HG03025 (cell line): ENCODE data around the gene ZNF714.
"Not testable (repeated sequence)": the region's sequence is repeated elsewhere in the genome, so short reads cannot be mapped to it uniquely, and the experiment has no call there.

Experiments
- ATAC-seq: cut with Tn5 transposase; IDR thresholded peaks from one replicate; pipeline ENCODE4 v1.9.1; 2021; ENCODE audit warnings: mild to moderate bottlenecking, moderate library complexity; ENCODE audit not compliant: unreplicated experiment, low FRiP score

Gene ZNF714

GRCh38 chr19:21128901-21129698, 47.1 kb downstream of the ZNF714 start:
- no peak for ATAC-seq

GRCh38 chr19:21130097-21130775, 48.2 kb downstream of the ZNF714 start:
- no peak for ATAC-seq

- no peak for ATAC-seq
Measured at GRCh38 chr19:21133633-21134032, 51.6 kb downstream of the ZNF714 start.

- no peak for ATAC-seq
Measured at GRCh38 chr19:21134934-21135366, 52.9 kb downstream of the ZNF714 start.

- ATAC-seq, result no peak
Measured at GRCh38 chr19:21135433-21135832, 53.4 kb downstream of the ZNF714 start.

- ATAC-seq, result no peak
Measured at GRCh38 chr19:21138130-21138529, 56.1 kb downstream of the ZNF714 start.

- ATAC-seq, result not testable (repeated sequence)
Measured at GRCh38 chr19:21141006-21141405, 59.0 kb downstream of the ZNF714 start.

- ATAC-seq, result peak; percentile 97
Measured at GRCh38 chr19:21141787-21142464, 59.9 kb downstream of the ZNF714 start, which contains the start of gene ZNF431. Gene ZNF431 (plus strand): TSS chr19:21142040. CDS start chr19:21142184, 144 bp downstream.

- ATAC-seq, result no peak
Measured at GRCh38 chr19:21143428-21143827, 61.4 kb downstream of the ZNF714 start.

- ATAC-seq, result no peak
Measured at GRCh38 chr19:21143854-21144253, 61.9 kb downstream of the ZNF714 start.

- ATAC-seq, result no peak
Measured at GRCh38 chr19:21147540-21147939, 65.5 kb downstream of the ZNF714 start.

GRCh38 chr19:21148681-21149080, 66.7 kb downstream of the ZNF714 start:
- no peak for ATAC-seq

- ATAC-seq, result no peak
Measured at GRCh38 chr19:21149877-21150276, 67.9 kb downstream of the ZNF714 start.

- no peak for ATAC-seq
Measured at GRCh38 chr19:21151460-21151859, 69.5 kb downstream of the ZNF714 start.

- ATAC-seq, result no peak
Measured at GRCh38 chr19:21158523-21159135, 76.6 kb downstream of the ZNF714 start.

GRCh38 chr19:21164541-21164940, 82.5 kb downstream of the ZNF714 start:
- ATAC-seq, result no peak

- no peak for ATAC-seq
Measured at GRCh38 chr19:21166436-21166835, 84.4 kb downstream of the ZNF714 start.
